Mesenchymal stem cell (in vitro differentiated cells and primary cell): ENCODE data around the gene KIRREL3.
A peak's percentile ranks its signal among the peaks of the same experiment; 100 is the strongest.

Source experiments
- DNase-seq: peaks from one replicate; pipeline ENCODE4 v3.0.0-alpha.2; 2013
- H2AFZ ChIP-seq: one replicate; pipeline ENCODE4 v1.6.1; 2013; ENCODE audit warnings: low read depth, mild to moderate bottlenecking, control low read depth, inconsistent platforms, low read length, moderate library complexity
- H2AK5ac ChIP-seq: 2 replicates; pipeline ENCODE4 v1.6.1; 2013; ENCODE audit warnings: low read length, moderate library complexity, mild to moderate bottlenecking, inconsistent platforms; ENCODE audit not compliant: severe bottlenecking
- H2BK120ac ChIP-seq: one replicate; pipeline ENCODE4 v1.6.1; 2013; ENCODE audit warnings: low read depth, mild to moderate bottlenecking, inconsistent platforms, low read length, moderate library complexity
- H2BK12ac ChIP-seq, 2 experiments: one replicate each; pipeline ENCODE4 v1.6.1; 2013; ENCODE audit warnings: inconsistent platforms in 2 of 2, low read length in 2 of 2, mild to moderate bottlenecking in 2 of 2, moderate library complexity in 2 of 2, control low read depth in 1 of 2
- H2BK15ac ChIP-seq: one replicate; pipeline ENCODE4 v1.6.1; 2013; ENCODE audit warnings: mild to moderate bottlenecking, low read depth, inconsistent platforms; ENCODE audit not compliant: poor library complexity, severe bottlenecking
- H2BK5ac ChIP-seq: 2 replicates; pipeline ENCODE4 v1.6.1; 2013; ENCODE audit warnings: low read depth, mild to moderate bottlenecking, low read length, control low read depth, inconsistent platforms; ENCODE audit not compliant: poor library complexity, severe bottlenecking
- H3K14ac ChIP-seq, 2 experiments: one replicate each; pipeline ENCODE4 v1.6.1; 2013; ENCODE audit warnings: inconsistent platforms in 2 of 2, low read length in 2 of 2, control low read depth in 1 of 2, mild to moderate bottlenecking in 1 of 2, moderate library complexity in 1 of 2
- H3K18ac ChIP-seq, 2 experiments: one replicate each; pipeline ENCODE4 v1.6.1; 2013; ENCODE audit warnings: inconsistent platforms in 2 of 2, low read length in 2 of 2, control low read depth in 1 of 2, low read depth in 1 of 2, mild to moderate bottlenecking in 1 of 2
- H3K23ac ChIP-seq, 2 experiments: one replicate each; pipeline ENCODE4 v1.6.1; 2013; ENCODE audit warnings: inconsistent platforms in 2 of 2, low read length in 2 of 2, mild to moderate bottlenecking in 2 of 2, moderate library complexity in 2 of 2, control low read depth in 1 of 2
- H3K27ac ChIP-seq: 2 replicates; pipeline ENCODE4 v1.5.1; 2013; ENCODE audit warnings: mild to moderate bottlenecking, moderate library complexity, low read length, control low read depth, inconsistent platforms; ENCODE audit not compliant: poor library complexity, severe bottlenecking
- H3K27me3 ChIP-seq, 2 experiments: 2 replicates each; pipeline versions ENCODE4 v1.6.1 to v1.7.0; 2013; ENCODE audit warnings: low read length in 2 of 2, mild to moderate bottlenecking in 2 of 2, moderate library complexity in 2 of 2, control low read depth in 1 of 2, inconsistent platforms in 1 of 2; ENCODE audit not compliant: control insufficient read depth in 1 of 2, insufficient read depth in 1 of 2
- H3K36me3 ChIP-seq, 2 experiments: 2 replicates each; pipeline versions ENCODE4 v1.6.1 to v1.7.0; 2013; ENCODE audit warnings: low read length in 2 of 2, control low read depth in 1 of 2, inconsistent platforms in 1 of 2, low read depth in 1 of 2, mild to moderate bottlenecking in 1 of 2; ENCODE audit not compliant: insufficient read depth in 2 of 2, control insufficient read depth in 1 of 2
- H3K4ac ChIP-seq, 2 experiments: one replicate each; pipeline ENCODE4 v1.6.1; 2013; ENCODE audit warnings: inconsistent platforms in 2 of 2, low read length in 2 of 2, mild to moderate bottlenecking in 2 of 2, moderate library complexity in 2 of 2, control low read depth in 1 of 2, low read depth in 1 of 2
- H3K4me1 ChIP-seq: 2 replicates; pipeline ENCODE4 v1.6.1; 2013; ENCODE audit warnings: low read depth, low read length, control low read depth; ENCODE audit not compliant: control insufficient read depth, insufficient read depth
- H3K4me2 ChIP-seq: 2 replicates; pipeline ENCODE4 v1.6.1; 2013; ENCODE audit warnings: low read length, mild to moderate bottlenecking, inconsistent platforms; ENCODE audit not compliant: poor library complexity, severe bottlenecking
- H3K4me3 ChIP-seq, 2 experiments: 2 replicates each; pipeline versions ENCODE4 v1.5.1 to v1.7.0; 2013; ENCODE audit warnings: low read length in 2 of 2, mild to moderate bottlenecking in 2 of 2, control low read depth in 1 of 2, low read depth in 1 of 2; ENCODE audit not compliant: insufficient read depth in 1 of 2
- H3K79me1 ChIP-seq: replicated peaks from 2 replicates; pipeline ENCODE4 v1.6.1; 2013; ENCODE audit warnings: mild to moderate bottlenecking, control low read depth, low read length, inconsistent platforms; ENCODE audit not compliant: poor library complexity, severe bottlenecking
- H3K9ac ChIP-seq: 2 replicates; pipeline ENCODE4 v1.7.0; 2013; ENCODE audit warnings: mild to moderate bottlenecking, low read length, moderate library complexity
- H3K9me3 ChIP-seq: 2 replicates; pipeline ENCODE4 v1.7.0; 2013; ENCODE audit warnings: mild to moderate bottlenecking, low read length; ENCODE audit not compliant: control insufficient read depth
- H4K8ac ChIP-seq: one replicate; pipeline ENCODE4 v1.6.1; 2013; ENCODE audit warnings: inconsistent platforms, mild to moderate bottlenecking, low read length, moderate library complexity
- H4K91ac ChIP-seq: one replicate; pipeline ENCODE4 v1.6.1; 2013; ENCODE audit warnings: mild to moderate bottlenecking, low read length, inconsistent platforms
- WGBS: methylation state at CpG from one replicate; pipeline ENCODE4 v1.1.7; 2013; ENCODE audit warnings: mixed read lengths; 5-methylcytosine and 5-hydroxymethylcytosine counted together

Gene KIRREL3

GRCh38 chr11:126868741-126869140, 131.8 kb downstream of the KIRREL3 start:
- H3K9me3 ChIP-seq: no peaks in the 10 kb centered on the region
- no peak overlapping the region for H2BK120ac ChIP-seq
- H2BK5ac ChIP-seq: no peak overlapping the region
- no peak overlapping the region for H2AK5ac ChIP-seq
- no peak overlapping the region for H4K8ac ChIP-seq
- no peak overlapping the region for H2BK15ac ChIP-seq
- H3K14ac ChIP-seq: no peak overlapping the region
- H3K9ac ChIP-seq: no peak overlapping the region
- H3K27me3 ChIP-seq: peaks cover 0 to 6% of the 10 kb centered on the region in 2 experiments
- H3K4ac ChIP-seq: no peak overlapping the region
- H3K23ac ChIP-seq: no peak overlapping the region
- H3K36me3 ChIP-seq: no peaks in the 10 kb centered on the region
- H3K4me1 ChIP-seq: peaks cover 2% of the 10 kb centered on the region
- H3K27ac ChIP-seq: no peak overlapping the region
- no peak overlapping the region for H4K91ac ChIP-seq
- no peak overlapping the region for H2BK12ac ChIP-seq
- no peak overlapping the region for H3K18ac ChIP-seq
- H2AFZ ChIP-seq: no peak overlapping the region
- 57% methylated on average over 1 of the region's 1 CpG for WGBS
- no peak overlapping the region for H3K4me3 ChIP-seq
- DNase-seq: no peak
- no peak overlapping the region for H3K4me2 ChIP-seq
- H3K79me1 ChIP-seq: peaks cover 7% of the 10 kb centered on the region

DNA sequence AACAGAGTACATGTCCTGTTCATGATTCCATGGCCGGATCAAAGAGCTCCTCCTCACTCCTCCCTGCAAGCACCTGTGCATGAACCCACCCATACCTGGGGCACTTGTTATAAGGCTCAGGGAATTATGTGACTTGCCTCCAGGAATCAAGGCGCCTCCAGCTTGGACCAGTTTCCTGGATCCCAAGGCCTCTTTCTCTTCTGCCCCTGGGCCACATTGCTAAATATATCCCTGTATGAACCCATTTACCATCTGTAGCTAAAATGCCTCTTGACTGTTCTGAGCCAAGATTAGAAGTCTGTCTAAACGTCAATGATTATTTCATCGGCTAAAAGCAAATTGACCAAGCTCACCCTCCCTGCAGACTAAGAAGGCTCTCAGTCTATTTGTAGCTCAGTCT, 135.6 kb downstream of the KIRREL3 start:
- H3K18ac ChIP-seq: no peak overlapping the region
- H3K36me3 ChIP-seq: peaks cover 0 to 4% of the 10 kb centered on the region in 2 experiments
- no peak overlapping the region for H3K27ac ChIP-seq
- H2BK12ac ChIP-seq: no peak overlapping the region
- H3K14ac ChIP-seq: no peak overlapping the region
- no peak overlapping the region for H3K4ac ChIP-seq
- H2BK5ac ChIP-seq: no peak overlapping the region
- peaks cover 9% of the 10 kb centered on the region for H3K79me1 ChIP-seq
- WGBS: 86% methylated on average over 4 of the region's 4 CpGs
- H3K9ac ChIP-seq: no peak overlapping the region
- no peak overlapping the region for H4K91ac ChIP-seq
- H3K4me3 ChIP-seq: no peak overlapping the region
- no peak overlapping the region for H2AK5ac ChIP-seq
- H3K27me3 ChIP-seq: peaks cover 0 to 10% of the 10 kb centered on the region in 2 experiments
- H2BK15ac ChIP-seq: no peak overlapping the region
- H2AFZ ChIP-seq: no peak overlapping the region
- no peak for DNase-seq
- H3K23ac ChIP-seq: no peak overlapping the region
- no peak overlapping the region for H3K4me2 ChIP-seq
- no peak overlapping the region for H2BK120ac ChIP-seq
- no peaks in the 10 kb centered on the region for H3K9me3 ChIP-seq
- no peak overlapping the region for H4K8ac ChIP-seq
- H3K4me1 ChIP-seq: peaks cover 7% of the 10 kb centered on the region

DNA sequence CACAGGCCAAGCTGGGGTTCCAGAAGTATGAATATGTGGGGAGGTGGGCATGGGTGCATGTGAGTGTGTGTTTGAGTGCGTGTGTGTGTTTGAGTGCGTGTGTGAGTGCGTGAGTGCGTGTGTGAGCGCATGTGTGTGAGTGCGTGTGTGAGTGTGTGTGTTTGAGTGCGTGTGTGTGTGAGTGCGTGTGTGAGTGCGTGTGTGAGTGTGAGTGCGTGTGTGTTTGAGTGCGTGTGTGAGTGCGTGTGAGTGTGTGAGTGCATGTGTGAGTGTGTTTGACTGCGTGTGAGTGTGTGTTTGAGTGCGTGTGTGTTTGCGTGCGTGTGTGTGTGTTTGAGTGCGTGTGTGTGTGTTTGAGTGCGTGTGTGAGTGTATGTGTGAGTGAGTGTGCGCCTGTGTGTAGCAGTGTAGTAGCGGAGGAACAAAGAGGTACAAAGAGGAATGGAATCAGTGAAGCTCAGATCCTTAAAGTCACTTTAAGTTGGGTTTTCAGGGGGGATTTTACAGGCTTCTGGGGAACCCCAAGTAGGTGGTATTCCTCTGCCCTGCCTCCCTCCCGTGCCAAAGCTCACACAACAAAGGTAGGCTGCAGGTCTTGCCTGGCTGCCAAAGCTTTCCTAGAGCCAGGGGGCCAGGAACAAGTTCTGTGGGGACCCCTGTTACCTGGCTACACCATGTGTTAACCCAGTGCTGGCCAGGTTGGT, 137.1 kb downstream of the KIRREL3 start:
- Histone ChIP-seq H2BK5ac (no peak overlapping the region), H3K4me2 (no peak overlapping the region), H3K4me1 (peaks cover 6% of the 10 kb centered on the region), H3K4me3 (peak overlapping the region in 1 of 2 experiments; percentile 28), H2BK12ac (no peak overlapping the region), H3K18ac (no peak overlapping the region), H2AFZ (no peak overlapping the region), H3K4ac (no peak overlapping the region), H2BK15ac (no peak overlapping the region), H4K8ac (no peak overlapping the region), H3K14ac (peak overlapping the region in 1 of 2 experiments; percentile 27), H3K36me3 (peaks cover 0 to 4% of the 10 kb centered on the region in 2 experiments), H2BK120ac (no peak overlapping the region), H3K23ac (no peak overlapping the region), H3K79me1 (peaks cover 9% of the 10 kb centered on the region), H4K91ac (no peak overlapping the region), H3K27me3 (peaks cover 0 to 10% of the 10 kb centered on the region in 2 experiments), H3K9ac (no peak overlapping the region), H3K27ac (no peak overlapping the region), H2AK5ac (no peak overlapping the region), H3K9me3 (no peaks in the 10 kb centered on the region)
- WGBS: 84% methylated on average over 21 of the region's 21 CpGs
- no peak for DNase-seq

- no peak overlapping the region for H3K27ac ChIP-seq
- H3K36me3 ChIP-seq: peaks cover 0 to 4% of the 10 kb centered on the region in 2 experiments
- H3K9ac ChIP-seq: no peak overlapping the region
- 72% methylated on average over 7 of the region's 7 CpGs for WGBS
- no peak overlapping the region for H3K4ac ChIP-seq
- H3K27me3 ChIP-seq: peaks cover 0 to 10% of the 10 kb centered on the region in 2 experiments
- H3K4me3 ChIP-seq: no peak overlapping the region
- H2BK120ac ChIP-seq: no peak overlapping the region
- H3K9me3 ChIP-seq: no peaks in the 10 kb centered on the region
- no peak overlapping the region for H3K23ac ChIP-seq
- no peak overlapping the region for H2AFZ ChIP-seq
- no peak overlapping the region for H3K14ac ChIP-seq
- H3K18ac ChIP-seq: no peak overlapping the region
- H2BK5ac ChIP-seq: no peak overlapping the region
- H3K4me1 ChIP-seq: peaks cover 8% of the 10 kb centered on the region
- H3K4me2 ChIP-seq: no peak overlapping the region
- H2BK15ac ChIP-seq: no peak overlapping the region
- no peak overlapping the region for H2BK12ac ChIP-seq
- H4K8ac ChIP-seq: no peak overlapping the region
- DNase-seq: no peak
- no peak overlapping the region for H2AK5ac ChIP-seq
- H3K79me1 ChIP-seq: peaks cover 9% of the 10 kb centered on the region
- no peak overlapping the region for H4K91ac ChIP-seq
Measured at GRCh38 chr11:126862664-126863243, 137.8 kb downstream of the KIRREL3 start.
